A549 (cell line): ENCODE results near the gene CIAPIN1.

Experiments used
- EP300 ChIP-seq, 2 experiments: fragments of >200 bp; sonication (Bioruptor Twin); formaldehyde crosslinking; IDR thresholded peaks; 2 replicates in 1 of 2; 3 replicates in 1 of 2; pipeline ENCODE4 v1.6.1; 2016 to 2017
- KDM5A ChIP-seq: fragments of 200-600 bp; sonication (generic); IDR thresholded peaks from 2 replicates; pipeline ENCODE4 v1.6.1; 2016; ENCODE audit warnings: antibody characterized with exemption, mild to moderate bottlenecking
- MAZ ChIP-seq: fragments of 150-350 bp; IDR thresholded peaks from 2 replicates; pipeline ENCODE4 v1.6.1; 2014; ENCODE audit warnings: antibody characterized with exemption, low read depth, low read length, borderline replicate concordance
- POLR2A ChIP-seq: IDR thresholded peaks from 2 replicates; pipeline ENCODE4 v1.6.1; 2012; ENCODE audit warnings: mild to moderate bottlenecking, low read length
- RFX5 ChIP-seq: fragments of 450-650 bp; IDR thresholded peaks from 2 replicates; pipeline ENCODE4 v1.7.1; 2014; ENCODE audit warnings: antibody characterized with exemption, mild to moderate bottlenecking, moderate library complexity
- SMC3 ChIP-seq: fragments of >200 bp; sonication (Bioruptor Twin); formaldehyde crosslinking; IDR thresholded peaks from 3 replicates; pipeline ENCODE4 v1.6.1; 2018; ENCODE audit warnings: inconsistent platforms
- ZFP36 ChIP-seq: fragments of 450-650 bp; IDR thresholded peaks from 2 replicates; pipeline ENCODE4 v1.6.1; 2014; ENCODE audit warnings: borderline replicate concordance; ENCODE audit not compliant: partially characterized antibody
- TF ChIP-seq, protein P1 (sequence below): fragments of 200-600 bp; sonication (generic); IDR thresholded peaks from 2 replicates; pipeline ENCODE4 v1.6.1; 2016; ENCODE audit warnings: antibody characterized with exemption, mild to moderate bottlenecking, moderate library complexity
- TF ChIP-seq, protein P2 (sequence below): fragments of >200 bp; sonication (Bioruptor Twin); formaldehyde crosslinking; IDR thresholded peaks from 3 replicates; pipeline ENCODE4 v1.5.1; 2016
- TF ChIP-seq, protein P3 (sequence below): fragments of 150-350 bp; IDR thresholded peaks from 2 replicates; pipeline ENCODE4 v1.6.1; 2014; ENCODE audit warnings: low read depth, mild to moderate bottlenecking, low read length
- TF ChIP-seq, protein P4 (sequence below): IDR thresholded peaks from 2 replicates; pipeline ENCODE4 v1.6.1; 2012

DNA sequence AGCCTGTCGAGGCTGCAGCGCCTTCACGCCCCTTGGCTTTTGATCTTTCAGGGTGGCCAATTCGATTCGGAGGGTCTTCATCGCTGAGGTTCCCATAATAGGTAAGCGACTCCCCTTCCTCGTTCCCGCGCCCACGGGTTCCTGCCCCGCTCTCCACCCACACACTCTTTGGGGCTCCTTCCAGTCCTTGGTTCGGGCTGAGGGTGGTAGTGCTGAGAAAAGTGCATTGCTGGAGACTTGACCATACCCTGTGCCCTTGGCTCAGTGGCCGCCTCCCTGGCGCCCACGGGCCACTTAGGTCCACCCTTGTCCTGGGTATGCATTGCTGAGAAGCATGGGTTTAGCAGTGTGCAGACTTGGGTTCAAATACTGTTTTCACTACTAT lies 15.8 kb upstream of the CIAPIN1 start:
- TF ChIP-seq RFX5 (no peak), KDM5A (no peak), POLR2A (no peak), ZFP36 (no peak), EP300 (IDR thresholded peaks at IDR 0.05) (no peak), SMC3 (no peak), MAZ (no peak)
- TF ChIP-seq, protein P1, sequence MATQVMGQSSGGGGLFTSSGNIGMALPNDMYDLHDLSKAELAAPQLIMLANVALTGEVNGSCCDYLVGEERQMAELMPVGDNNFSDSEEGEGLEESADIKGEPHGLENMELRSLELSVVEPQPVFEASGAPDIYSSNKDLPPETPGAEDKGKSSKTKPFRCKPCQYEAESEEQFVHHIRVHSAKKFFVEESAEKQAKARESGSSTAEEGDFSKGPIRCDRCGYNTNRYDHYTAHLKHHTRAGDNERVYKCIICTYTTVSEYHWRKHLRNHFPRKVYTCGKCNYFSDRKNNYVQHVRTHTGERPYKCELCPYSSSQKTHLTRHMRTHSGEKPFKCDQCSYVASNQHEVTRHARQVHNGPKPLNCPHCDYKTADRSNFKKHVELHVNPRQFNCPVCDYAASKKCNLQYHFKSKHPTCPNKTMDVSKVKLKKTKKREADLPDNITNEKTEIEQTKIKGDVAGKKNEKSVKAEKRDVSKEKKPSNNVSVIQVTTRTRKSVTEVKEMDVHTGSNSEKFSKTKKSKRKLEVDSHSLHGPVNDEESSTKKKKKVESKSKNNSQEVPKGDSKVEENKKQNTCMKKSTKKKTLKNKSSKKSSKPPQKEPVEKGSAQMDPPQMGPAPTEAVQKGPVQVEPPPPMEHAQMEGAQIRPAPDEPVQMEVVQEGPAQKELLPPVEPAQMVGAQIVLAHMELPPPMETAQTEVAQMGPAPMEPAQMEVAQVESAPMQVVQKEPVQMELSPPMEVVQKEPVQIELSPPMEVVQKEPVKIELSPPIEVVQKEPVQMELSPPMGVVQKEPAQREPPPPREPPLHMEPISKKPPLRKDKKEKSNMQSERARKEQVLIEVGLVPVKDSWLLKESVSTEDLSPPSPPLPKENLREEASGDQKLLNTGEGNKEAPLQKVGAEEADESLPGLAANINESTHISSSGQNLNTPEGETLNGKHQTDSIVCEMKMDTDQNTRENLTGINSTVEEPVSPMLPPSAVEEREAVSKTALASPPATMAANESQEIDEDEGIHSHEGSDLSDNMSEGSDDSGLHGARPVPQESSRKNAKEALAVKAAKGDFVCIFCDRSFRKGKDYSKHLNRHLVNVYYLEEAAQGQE: no peak
- TF ChIP-seq, protein P2, sequence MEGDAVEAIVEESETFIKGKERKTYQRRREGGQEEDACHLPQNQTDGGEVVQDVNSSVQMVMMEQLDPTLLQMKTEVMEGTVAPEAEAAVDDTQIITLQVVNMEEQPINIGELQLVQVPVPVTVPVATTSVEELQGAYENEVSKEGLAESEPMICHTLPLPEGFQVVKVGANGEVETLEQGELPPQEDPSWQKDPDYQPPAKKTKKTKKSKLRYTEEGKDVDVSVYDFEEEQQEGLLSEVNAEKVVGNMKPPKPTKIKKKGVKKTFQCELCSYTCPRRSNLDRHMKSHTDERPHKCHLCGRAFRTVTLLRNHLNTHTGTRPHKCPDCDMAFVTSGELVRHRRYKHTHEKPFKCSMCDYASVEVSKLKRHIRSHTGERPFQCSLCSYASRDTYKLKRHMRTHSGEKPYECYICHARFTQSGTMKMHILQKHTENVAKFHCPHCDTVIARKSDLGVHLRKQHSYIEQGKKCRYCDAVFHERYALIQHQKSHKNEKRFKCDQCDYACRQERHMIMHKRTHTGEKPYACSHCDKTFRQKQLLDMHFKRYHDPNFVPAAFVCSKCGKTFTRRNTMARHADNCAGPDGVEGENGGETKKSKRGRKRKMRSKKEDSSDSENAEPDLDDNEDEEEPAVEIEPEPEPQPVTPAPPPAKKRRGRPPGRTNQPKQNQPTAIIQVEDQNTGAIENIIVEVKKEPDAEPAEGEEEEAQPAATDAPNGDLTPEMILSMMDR: no peak
- TF ChIP-seq, protein P3, sequence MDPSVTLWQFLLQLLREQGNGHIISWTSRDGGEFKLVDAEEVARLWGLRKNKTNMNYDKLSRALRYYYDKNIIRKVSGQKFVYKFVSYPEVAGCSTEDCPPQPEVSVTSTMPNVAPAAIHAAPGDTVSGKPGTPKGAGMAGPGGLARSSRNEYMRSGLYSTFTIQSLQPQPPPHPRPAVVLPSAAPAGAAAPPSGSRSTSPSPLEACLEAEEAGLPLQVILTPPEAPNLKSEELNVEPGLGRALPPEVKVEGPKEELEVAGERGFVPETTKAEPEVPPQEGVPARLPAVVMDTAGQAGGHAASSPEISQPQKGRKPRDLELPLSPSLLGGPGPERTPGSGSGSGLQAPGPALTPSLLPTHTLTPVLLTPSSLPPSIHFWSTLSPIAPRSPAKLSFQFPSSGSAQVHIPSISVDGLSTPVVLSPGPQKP: no peak
- TF ChIP-seq, protein P4, sequence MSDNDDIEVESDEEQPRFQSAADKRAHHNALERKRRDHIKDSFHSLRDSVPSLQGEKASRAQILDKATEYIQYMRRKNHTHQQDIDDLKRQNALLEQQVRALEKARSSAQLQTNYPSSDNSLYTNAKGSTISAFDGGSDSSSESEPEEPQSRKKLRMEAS: no peak
